ENCODE measurements around the gene ARRDC4. TPM values are rescaled to one million over a fixed set of nuclear protein-coding genes. Genes with fewer than 3 reads are reported as not detected.

The ARRDC4 gene
- total and polyA plus RNA-seq, 9 donors: 12.2 to 23.7 (median 15.8) TPM

DNA sequence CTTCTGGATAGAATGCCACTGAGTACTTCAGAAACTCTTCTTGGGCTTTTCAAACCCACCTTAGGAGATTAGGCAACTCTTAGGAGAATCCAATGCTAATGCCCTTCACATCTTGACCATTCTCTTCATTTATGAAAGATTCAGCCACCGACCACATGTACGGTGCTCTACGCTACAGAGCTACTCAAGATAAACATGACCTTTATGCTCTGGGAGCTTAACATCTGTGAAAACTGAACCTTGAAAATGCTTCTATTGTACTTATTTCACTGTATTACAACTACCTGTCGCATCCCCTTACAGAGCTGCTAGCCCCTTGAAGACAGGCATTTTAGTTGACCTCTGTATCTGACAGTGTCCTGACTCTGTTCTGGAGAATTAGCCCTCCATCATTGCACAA, 19.5 kb upstream of the ARRDC4 start:
- 92% methylated on average over 3 of the region's 4 CpGs for WGBS (ENCODE audit: insufficient coverage)
- H3K9me3 ChIP-seq (replicated peaks; ENCODE audit: control insufficient read depth, low read depth, low read length): no peaks in the 10 kb centered on the region
- no peaks in the 10 kb centered on the region for H3K4me1 ChIP-seq (ENCODE audit: control insufficient read depth, insufficient read depth, low read length)
- H3K27ac ChIP-seq (ENCODE audit: low read length): no peak overlapping the region
- no peak for DNase-seq
- H3K36me3 ChIP-seq (ENCODE audit: control insufficient read depth, insufficient read depth, low read length): no peaks in the 10 kb centered on the region
- no peaks in the 10 kb centered on the region for H3K27me3 ChIP-seq (ENCODE audit: control insufficient read depth, insufficient read depth, low read length)
- H3K4me3 ChIP-seq (ENCODE audit: low read length): no peak overlapping the region

- DNase-seq: no peak
- no peaks in the 10 kb centered on the region for H3K36me3 ChIP-seq (ENCODE audit: control insufficient read depth, insufficient read depth, low read length)
- no peaks in the 10 kb centered on the region for H3K27me3 ChIP-seq (ENCODE audit: control insufficient read depth, insufficient read depth, low read length)
- 100% methylated on average over 1 of the region's 1 CpG for WGBS (ENCODE audit: insufficient coverage)
- H3K27ac ChIP-seq (ENCODE audit: low read length): no peak overlapping the region
- H3K4me3 ChIP-seq (ENCODE audit: low read length): no peak overlapping the region
- H3K4me1 ChIP-seq (ENCODE audit: control insufficient read depth, insufficient read depth, low read length): no peaks in the 10 kb centered on the region
- H3K9me3 ChIP-seq (replicated peaks; ENCODE audit: control insufficient read depth, low read depth, low read length): no peaks in the 10 kb centered on the region
Measured at GRCh38 chr15:97941572-97941971, 18.9 kb upstream of the ARRDC4 start.

GRCh38 chr15:97944724-97945123, 15.8 kb upstream of the ARRDC4 start:
- no peak for DNase-seq
- Histone ChIP-seq H3K27me3 (ENCODE audit: control insufficient read depth, insufficient read depth, low read length) (no peaks in the 10 kb centered on the region), H3K4me1 (ENCODE audit: control insufficient read depth, insufficient read depth, low read length) (no peaks in the 10 kb centered on the region), H3K9me3 (replicated peaks; ENCODE audit: control insufficient read depth, low read depth, low read length) (no peaks in the 10 kb centered on the region), H3K36me3 (ENCODE audit: control insufficient read depth, insufficient read depth, low read length) (no peaks in the 10 kb centered on the region), H3K27ac (ENCODE audit: low read length) (no peak overlapping the region), H3K4me3 (ENCODE audit: low read length) (no peak overlapping the region)
- WGBS (ENCODE audit: insufficient coverage): 60% methylated on average over 8 of the region's 10 CpGs

- Histone ChIP-seq H3K4me3 (ENCODE audit: low read length) (no peak overlapping the region), H3K27me3 (ENCODE audit: control insufficient read depth, insufficient read depth, low read length) (no peaks in the 10 kb centered on the region), H3K4me1 (ENCODE audit: control insufficient read depth, insufficient read depth, low read length) (no peaks in the 10 kb centered on the region), H3K9me3 (replicated peaks; ENCODE audit: control insufficient read depth, low read depth, low read length) (no peaks in the 10 kb centered on the region), H3K36me3 (ENCODE audit: control insufficient read depth, insufficient read depth, low read length) (no peaks in the 10 kb centered on the region), H3K27ac (ENCODE audit: low read length) (no peak overlapping the region)
- DNase-seq: no peak
- WGBS (ENCODE audit: insufficient coverage): 75% methylated on average over 2 of the region's 14 CpGs
Measured at GRCh38 chr15:97947465-97948260, 12.8 kb upstream of the ARRDC4 start.

DNA sequence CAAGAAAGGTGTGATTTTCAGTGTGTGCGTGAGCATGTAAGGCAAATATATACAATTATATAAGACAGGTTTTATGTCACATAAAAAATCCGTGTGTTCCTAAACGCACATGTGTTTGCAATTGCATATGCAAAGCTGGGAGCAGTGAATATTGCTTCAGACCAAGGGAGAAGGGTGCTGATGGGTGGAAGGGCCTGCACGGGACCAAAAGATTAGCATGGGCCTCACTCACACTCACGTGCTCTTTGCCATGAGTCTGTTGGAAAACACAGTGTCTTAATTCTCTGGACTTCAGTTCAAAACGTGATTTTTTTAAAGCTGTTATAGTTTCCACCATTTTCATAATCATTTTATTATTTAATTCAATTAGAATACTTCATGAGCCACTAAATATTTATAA, 7.2 kb upstream of the ARRDC4 start:
- H3K9me3 ChIP-seq (replicated peaks; ENCODE audit: control insufficient read depth, low read depth, low read length): no peaks in the 10 kb centered on the region
- 37% methylated on average over 2 of the region's 6 CpGs for WGBS (ENCODE audit: insufficient coverage)
- no peaks in the 10 kb centered on the region for H3K4me1 ChIP-seq (ENCODE audit: control insufficient read depth, insufficient read depth, low read length)
- H3K27ac ChIP-seq (ENCODE audit: low read length): no peak overlapping the region
- H3K36me3 ChIP-seq (ENCODE audit: control insufficient read depth, insufficient read depth, low read length): no peaks in the 10 kb centered on the region
- DNase-seq: no peak
- H3K27me3 ChIP-seq (ENCODE audit: control insufficient read depth, insufficient read depth, low read length): no peaks in the 10 kb centered on the region
- H3K4me3 ChIP-seq (ENCODE audit: low read length): no peak overlapping the region

DNA sequence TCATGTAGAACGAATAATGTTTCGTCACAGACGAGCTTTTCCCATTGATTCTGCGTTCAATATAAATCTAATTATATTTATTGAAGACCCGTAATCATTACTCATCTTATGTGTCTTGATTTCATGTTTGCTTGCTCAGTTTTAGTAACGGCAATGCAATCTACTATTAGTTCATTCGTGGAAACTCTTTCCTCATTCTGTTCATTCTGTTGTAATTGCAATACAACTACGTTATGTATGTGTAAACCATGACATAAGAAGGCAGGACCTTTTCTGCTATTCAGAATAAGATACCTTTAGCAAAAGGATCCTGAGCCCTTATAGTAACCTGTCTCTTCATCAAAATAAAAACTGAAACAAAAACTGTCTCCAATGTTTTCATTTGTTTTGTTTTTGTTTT, 6.8 kb upstream of the ARRDC4 start:
- H3K27ac ChIP-seq (ENCODE audit: low read length): no peak overlapping the region
- H3K36me3 ChIP-seq (ENCODE audit: control insufficient read depth, insufficient read depth, low read length): no peaks in the 10 kb centered on the region
- no peaks in the 10 kb centered on the region for H3K9me3 ChIP-seq (replicated peaks; ENCODE audit: control insufficient read depth, low read depth, low read length)
- no peak overlapping the region for H3K4me3 ChIP-seq (ENCODE audit: low read length)
- H3K27me3 ChIP-seq (ENCODE audit: control insufficient read depth, insufficient read depth, low read length): no peaks in the 10 kb centered on the region
- no peaks in the 10 kb centered on the region for H3K4me1 ChIP-seq (ENCODE audit: control insufficient read depth, insufficient read depth, low read length)
- no peak for DNase-seq
- WGBS (ENCODE audit: insufficient coverage): no CpG with 5 or more reads among the region's 8 CpGs

GRCh38 chr15:97955035-97955434, 5.5 kb upstream of the ARRDC4 start:
- Histone ChIP-seq H3K27ac (ENCODE audit: low read length) (no peak overlapping the region), H3K4me1 (ENCODE audit: control insufficient read depth, insufficient read depth, low read length) (peaks cover 4% of the 10 kb centered on the region), H3K36me3 (ENCODE audit: control insufficient read depth, insufficient read depth, low read length) (no peaks in the 10 kb centered on the region), H3K4me3 (ENCODE audit: low read length) (no peak overlapping the region), H3K9me3 (replicated peaks; ENCODE audit: control insufficient read depth, low read depth, low read length) (no peaks in the 10 kb centered on the region), H3K27me3 (ENCODE audit: control insufficient read depth, insufficient read depth, low read length) (no peaks in the 10 kb centered on the region)
- no CpG with 5 or more reads among the region's 2 CpGs for WGBS (ENCODE audit: insufficient coverage)
- no peak for DNase-seq

DNA sequence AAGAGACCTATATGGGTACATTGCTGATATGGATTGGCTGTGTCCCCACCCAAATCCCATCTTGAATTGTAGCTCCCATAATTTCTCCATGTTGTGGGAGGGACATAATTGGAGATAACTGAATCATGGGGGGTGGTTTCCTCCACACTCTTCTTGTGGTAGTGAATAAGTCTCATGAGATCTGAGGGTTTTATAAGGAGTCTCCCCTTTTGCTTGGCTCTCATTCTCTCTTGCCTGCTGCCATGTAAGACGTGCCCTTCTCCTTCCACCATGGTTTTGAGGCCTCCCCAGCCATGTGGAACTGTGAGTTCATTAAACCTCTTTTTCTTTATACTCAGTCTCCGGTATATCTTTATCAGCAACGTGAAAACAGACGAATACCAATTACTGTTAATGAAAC, 5.0 kb upstream of the ARRDC4 start:
- Histone ChIP-seq H3K27me3 (ENCODE audit: control insufficient read depth, insufficient read depth, low read length) (no peaks in the 10 kb centered on the region), H3K4me3 (ENCODE audit: low read length) (no peak overlapping the region), H3K27ac (ENCODE audit: low read length) (no peak overlapping the region), H3K9me3 (replicated peaks; ENCODE audit: control insufficient read depth, low read depth, low read length) (no peaks in the 10 kb centered on the region), H3K36me3 (ENCODE audit: control insufficient read depth, insufficient read depth, low read length) (no peaks in the 10 kb centered on the region), H3K4me1 (ENCODE audit: control insufficient read depth, insufficient read depth, low read length) (peaks cover 4% of the 10 kb centered on the region)
- DNase-seq: no peak
- 57% methylated on average over 1 of the region's 4 CpGs for WGBS (ENCODE audit: insufficient coverage)

DNA sequence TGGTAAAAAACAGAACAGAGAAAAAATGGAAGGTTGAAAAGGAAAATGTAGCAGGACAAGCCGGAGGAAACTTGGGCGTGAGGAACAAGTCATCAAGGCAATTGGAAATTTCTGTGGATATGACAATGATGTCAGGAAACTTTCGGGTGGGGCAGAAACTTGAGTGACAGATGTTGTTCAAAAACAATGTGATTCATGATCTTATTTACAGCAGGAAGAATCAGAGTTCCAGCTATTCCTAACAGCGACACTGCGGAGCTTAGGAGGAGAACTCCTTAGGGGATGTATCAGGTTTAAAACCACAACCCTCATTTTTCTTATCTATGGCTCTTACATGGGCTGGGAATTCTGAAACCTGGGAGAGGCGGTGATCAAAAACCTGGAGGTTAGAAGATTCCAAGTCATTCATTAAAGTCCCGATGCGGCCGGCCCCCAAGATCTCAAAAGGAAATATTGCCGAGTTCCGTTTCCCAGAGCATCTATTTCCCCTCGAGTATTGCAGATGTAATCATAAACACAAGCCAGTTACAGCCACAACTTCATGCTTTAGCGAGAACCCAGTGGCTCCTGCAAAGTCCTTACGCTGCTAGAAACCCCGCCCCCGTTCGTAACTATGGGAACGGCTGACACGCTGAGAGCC, 659 bp upstream of the ARRDC4 start:
- H3K27ac ChIP-seq (ENCODE audit: low read length): peak overlapping the region; percentile 67
- H3K27me3 ChIP-seq (ENCODE audit: control insufficient read depth, insufficient read depth, low read length): no peaks in the 10 kb centered on the region
- H3K4me3 ChIP-seq (ENCODE audit: low read length): peak overlapping the region; percentile 38
- no peak for DNase-seq
- H3K9me3 ChIP-seq (replicated peaks; ENCODE audit: control insufficient read depth, low read depth, low read length): no peaks in the 10 kb centered on the region
- peaks cover 12% of the 10 kb centered on the region for H3K4me1 ChIP-seq (ENCODE audit: control insufficient read depth, insufficient read depth, low read length)
- 10% methylated on average over 16 of the region's 19 CpGs for WGBS (ENCODE audit: insufficient coverage)
- no peaks in the 10 kb centered on the region for H3K36me3 ChIP-seq (ENCODE audit: control insufficient read depth, insufficient read depth, low read length)

DNA sequence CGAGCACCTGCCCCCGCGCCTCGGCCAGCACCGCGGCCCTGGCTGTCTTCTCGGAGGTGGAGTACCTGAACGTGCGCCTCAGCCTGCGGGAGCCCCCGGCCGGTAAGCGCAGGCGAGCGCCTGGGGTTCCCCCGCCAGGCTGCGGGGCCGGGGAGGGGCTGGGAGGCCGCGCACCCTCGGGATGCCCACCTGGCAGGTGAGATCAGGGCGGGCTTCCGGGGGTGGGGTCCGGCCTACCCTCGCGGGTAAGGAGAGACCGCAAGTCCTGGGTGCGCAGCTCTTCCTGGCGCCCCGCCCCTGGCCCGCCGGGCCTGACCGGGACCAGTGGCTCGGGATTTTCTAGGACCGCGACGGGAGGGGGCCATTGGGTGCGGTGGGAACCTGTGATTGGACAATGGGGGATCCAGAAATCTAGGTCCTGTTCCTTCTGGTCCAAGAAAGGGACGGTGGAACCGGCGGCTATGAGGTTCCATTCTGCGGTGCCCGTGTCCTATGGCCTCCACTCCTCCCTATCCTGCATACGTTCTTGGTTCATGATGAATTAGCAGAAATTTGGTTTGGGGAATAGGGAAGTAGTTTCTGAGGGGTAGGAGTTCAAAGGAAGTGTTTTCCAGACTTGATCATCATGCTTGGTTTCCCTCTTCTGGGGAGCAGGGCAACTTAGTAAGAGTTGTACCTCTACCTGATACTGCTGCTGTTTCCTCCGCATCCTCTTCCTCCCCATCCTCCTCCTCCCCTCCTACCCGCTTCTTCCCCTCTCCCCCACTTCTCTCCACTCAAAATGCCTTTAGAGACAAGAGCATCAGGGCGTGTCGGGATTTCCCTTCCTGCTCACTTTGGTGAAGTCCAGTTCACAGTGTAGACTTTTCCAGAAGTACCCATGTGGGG, 808 bp downstream of the ARRDC4 start:
- DNase-seq: peak; percentile 46
- Histone ChIP-seq H3K4me1 (ENCODE audit: control insufficient read depth, insufficient read depth, low read length) (peaks cover 12% of the 10 kb centered on the region), H3K27ac (ENCODE audit: low read length) (no peak overlapping the region), H3K36me3 (ENCODE audit: control insufficient read depth, insufficient read depth, low read length) (no peaks in the 10 kb centered on the region), H3K27me3 (ENCODE audit: control insufficient read depth, insufficient read depth, low read length) (no peaks in the 10 kb centered on the region), H3K9me3 (replicated peaks; ENCODE audit: control insufficient read depth, low read depth, low read length) (no peaks in the 10 kb centered on the region), H3K4me3 (ENCODE audit: low read length) (peak overlapping the region; percentile 66)
- 5% methylated on average over 33 of the region's 48 CpGs for WGBS (ENCODE audit: insufficient coverage)

All from muscle of leg (tissue), 11 donors.